Smooth muscle cell (in vitro differentiated cells): ENCODE results near the gene FAM53C. TPM values are rescaled to one million over a fixed set of nuclear protein-coding genes. Genes with fewer than 3 reads are reported as not detected.

ENCODE experiments used
- DNase-seq: peaks from one replicate; lab custom pipeline; 2025; ENCODE audit not compliant: unreplicated experiment; lab: John Stamatoyannopoulos, UW
- H2AFZ ChIP-seq: fragments of 200-600 bp; sonication (generic); 2 replicates; pipeline ENCODE4 v1.6.0; 2016; ENCODE audit warnings: antibody characterized with exemption, low read depth, mild to moderate bottlenecking
- H3F3A ChIP-seq: fragments of 200-600 bp; sonication (generic); 2 replicates; pipeline ENCODE4 v1.6.0; 2017; ENCODE audit warnings: antibody characterized with exemption, low read depth
- H3K27ac ChIP-seq: fragments of 200-600 bp; sonication (generic); 2 replicates; pipeline ENCODE4 v1.5.1; 2016; ENCODE audit warnings: low read depth, mild to moderate bottlenecking
- H3K27me3 ChIP-seq: fragments of 200-600 bp; sonication (generic); 2 replicates; pipeline ENCODE4 v1.6.1; 2016; ENCODE audit warnings: low read depth, mild to moderate bottlenecking
- H3K36me3 ChIP-seq: fragments of 200-600 bp; sonication (generic); 2 replicates; pipeline ENCODE4 v1.5.1; 2016; ENCODE audit warnings: low read depth
- H3K4me1 ChIP-seq: fragments of 200-600 bp; sonication (generic); 2 replicates; pipeline ENCODE4 v1.5.1; 2016; ENCODE audit warnings: low read depth
- H3K4me2 ChIP-seq: fragments of 200-600 bp; sonication (generic); 2 replicates; pipeline ENCODE4 v1.6.0; 2016; ENCODE audit warnings: mild to moderate bottlenecking
- H3K4me3 ChIP-seq: fragments of 200-600 bp; sonication (generic); 2 replicates; pipeline ENCODE4 v1.5.1; 2016; ENCODE audit warnings: mild to moderate bottlenecking
- H3K79me2 ChIP-seq: fragments of 200-600 bp; sonication (generic); 2 replicates; pipeline ENCODE4 v1.6.0; 2016; ENCODE audit warnings: low read depth, mild to moderate bottlenecking
- H3K9ac ChIP-seq: fragments of 200-600 bp; sonication (generic); 2 replicates; pipeline ENCODE4 v1.6.0; 2016; ENCODE audit warnings: low read depth
- H3K9me3 ChIP-seq: fragments of 200-600 bp; sonication (generic); replicated peaks from 2 replicates; pipeline ENCODE4 v1.5.1; 2016; ENCODE audit warnings: low read depth
- H4K20me1 ChIP-seq: fragments of 200-600 bp; sonication (generic); 2 replicates; pipeline ENCODE4 v1.6.0; 2016; ENCODE audit warnings: low read depth
- CTCF ChIP-seq: fragments of 200-600 bp; sonication (generic); IDR thresholded peaks from 2 replicates; pipeline ENCODE4 v1.5.1; 2017; ENCODE audit warnings: borderline replicate concordance, mild to moderate bottlenecking, antibody characterized with exemption; ENCODE audit not compliant: insufficient read depth, poor library complexity, severe bottlenecking
- WGBS: methylation state at CpG from one replicate; pipeline ENCODE4 v1.1.7; 2016; ENCODE audit warnings: low lambda C conversion rate; 5-methylcytosine and 5-hydroxymethylcytosine counted together
- polyA plus RNA-seq: library from polyadenylated mRNA; unstranded; fragments of >200 nt; fragmentation: Nextera tagmentation; extraction: Ambion mirVana; gene quantifications from 2 replicates; pipeline ENCODE4 v1.2.1, GENCODE V29; 2016
- total RNA-seq: library from RNA; depleted of rRNA; stranded (reverse); fragments of >200 nt; gene quantifications from 2 replicates; pipeline ENCODE4 v1.2.3, GENCODE V29; 2014

Gene FAM53C
- total and polyA plus RNA-seq, 2 experiments from 2014 or later = 34.8 to 45.1 TPM

- no peaks in the 10 kb centered on the region for H3K4me1 ChIP-seq
- no peaks in the 10 kb centered on the region for H3K27me3 ChIP-seq
- H3K4me2 ChIP-seq = no peak overlapping the region
- peaks cover 75% of the 10 kb centered on the region for H3K79me2 ChIP-seq
- WGBS = 98% methylated on average over 2 of the region's 2 CpGs
- no peak overlapping the region for H2AFZ ChIP-seq
- no peaks in the 10 kb centered on the region for H3F3A ChIP-seq
- no peaks in the 10 kb centered on the region for H3K36me3 ChIP-seq
- no peak overlapping the region for H3K27ac ChIP-seq
- no peak overlapping the region for H3K4me3 ChIP-seq
- DNase-seq = no peak
- no peaks in the 10 kb centered on the region for H3K9me3 ChIP-seq
- no peak for TF ChIP-seq CTCF
- peaks cover 80% of the 10 kb centered on the region for H4K20me1 ChIP-seq
- no peak overlapping the region for H3K9ac ChIP-seq
Observed at GRCh38 chr5:138371454-138371853, 33.4 kb downstream of the FAM53C start.

GRCh38 chr5:138372225-138372624 is 34.2 kb downstream of the FAM53C start:
- Histone ChIP-seq H3K4me1 (no peaks in the 10 kb centered on the region), H3K27ac (no peak overlapping the region), H3K9ac (no peak overlapping the region), H2AFZ (no peak overlapping the region), H3K79me2 (peaks cover 67% of the 10 kb centered on the region), H3K27me3 (no peaks in the 10 kb centered on the region), H3K4me2 (no peak overlapping the region), H3F3A (no peaks in the 10 kb centered on the region), H3K4me3 (no peak overlapping the region), H3K36me3 (peaks cover under 1% of the 10 kb centered on the region), H3K9me3 (no peaks in the 10 kb centered on the region), H4K20me1 (peaks cover 72% of the 10 kb centered on the region)
- TF ChIP-seq CTCF = no peak
- WGBS = 90% methylated on average over 1 of the region's 1 CpG
- DNase-seq = no peak

GRCh38 chr5:138372653-138373052 is 34.6 kb downstream of the FAM53C start:
- no peak overlapping the region for H2AFZ ChIP-seq
- no peak for TF ChIP-seq CTCF
- no peak overlapping the region for H3K9ac ChIP-seq
- peaks cover 68% of the 10 kb centered on the region for H4K20me1 ChIP-seq
- H3K36me3 ChIP-seq = peaks cover 5% of the 10 kb centered on the region
- no peak overlapping the region for H3K4me3 ChIP-seq
- H3K9me3 ChIP-seq = no peaks in the 10 kb centered on the region
- peaks cover 63% of the 10 kb centered on the region for H3K79me2 ChIP-seq
- no peaks in the 10 kb centered on the region for H3K27me3 ChIP-seq
- 78% methylated on average over 5 of the region's 5 CpGs for WGBS
- H3K4me1 ChIP-seq = no peaks in the 10 kb centered on the region
- H3F3A ChIP-seq = no peaks in the 10 kb centered on the region
- H3K4me2 ChIP-seq = no peak overlapping the region
- DNase-seq = no peak
- H3K27ac ChIP-seq = no peak overlapping the region

- Histone ChIP-seq H3K36me3 (peaks cover 29% of the 10 kb centered on the region), H3K4me2 (no peak overlapping the region), H3K9ac (no peak overlapping the region), H3F3A (no peaks in the 10 kb centered on the region), H3K27ac (no peak overlapping the region), H3K79me2 (no peaks in the 10 kb centered on the region), H3K4me1 (no peaks in the 10 kb centered on the region), H2AFZ (no peak overlapping the region), H3K9me3 (no peaks in the 10 kb centered on the region), H3K27me3 (no peaks in the 10 kb centered on the region), H3K4me3 (no peak overlapping the region), H4K20me1 (no peaks in the 10 kb centered on the region)
- TF ChIP-seq CTCF = no peak
- WGBS = 98% methylated on average over 8 of the region's 8 CpGs
- no peak for DNase-seq
Observed at GRCh38 chr5:138382347-138382746, 44.3 kb downstream of the FAM53C start.
